ENCODE measurements around the gene GET4.

Gene GET4

DNA sequence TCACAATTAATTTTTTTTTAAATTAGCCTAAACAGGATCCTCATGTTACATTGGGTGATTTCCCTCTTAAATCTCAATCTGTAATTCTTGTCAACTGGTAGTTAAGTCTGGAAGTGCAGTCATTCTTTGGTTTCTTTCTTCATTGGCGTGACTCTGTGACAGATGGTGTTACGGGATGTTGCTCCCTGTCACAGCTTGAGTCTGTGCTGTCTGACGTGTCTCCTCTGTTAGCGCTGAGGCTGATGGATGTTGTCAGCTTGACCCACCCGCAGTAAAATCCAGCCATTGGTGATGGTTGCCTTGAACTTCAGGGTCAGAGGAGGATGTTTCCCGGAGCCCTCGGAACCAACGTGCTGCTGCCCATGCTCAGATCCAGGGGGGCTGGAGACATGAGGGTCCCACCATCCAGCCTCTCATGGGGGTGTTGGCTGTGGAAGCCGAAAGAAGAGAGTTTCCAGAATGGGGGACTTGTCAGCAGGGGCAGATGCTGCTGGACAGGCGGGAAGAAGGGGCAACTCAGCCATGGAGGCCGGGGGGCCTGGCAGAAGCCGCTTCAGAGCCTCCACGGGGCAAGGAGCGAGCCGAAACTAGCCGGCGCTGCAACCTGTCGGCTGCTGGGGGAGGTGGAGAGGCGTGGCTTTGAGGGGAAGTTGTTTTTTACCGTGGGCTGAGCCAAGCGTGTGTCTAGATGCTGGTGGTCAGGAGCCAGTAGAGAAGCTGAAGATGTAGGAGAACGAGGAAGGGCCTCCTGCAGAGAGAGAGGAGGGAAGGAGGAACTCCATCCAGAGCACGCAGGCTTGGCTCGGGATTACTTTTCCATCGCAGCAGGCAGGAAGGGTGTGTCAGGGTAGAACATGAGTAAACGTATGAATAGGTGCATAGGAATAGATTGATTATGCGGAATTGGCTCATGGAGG, 40.6 kb upstream of the GET4 start:
- H3F3A ChIP-seq (ENCODE audit: insufficient read depth, low read length), result no peaks in the 10 kb centered on the region
- TF ChIP-seq EZH2 (IDR thresholded peaks at IDR 0.05; ENCODE audit: borderline replicate concordance, low read length), result no peak
- TF ChIP-seq, protein P1, sequence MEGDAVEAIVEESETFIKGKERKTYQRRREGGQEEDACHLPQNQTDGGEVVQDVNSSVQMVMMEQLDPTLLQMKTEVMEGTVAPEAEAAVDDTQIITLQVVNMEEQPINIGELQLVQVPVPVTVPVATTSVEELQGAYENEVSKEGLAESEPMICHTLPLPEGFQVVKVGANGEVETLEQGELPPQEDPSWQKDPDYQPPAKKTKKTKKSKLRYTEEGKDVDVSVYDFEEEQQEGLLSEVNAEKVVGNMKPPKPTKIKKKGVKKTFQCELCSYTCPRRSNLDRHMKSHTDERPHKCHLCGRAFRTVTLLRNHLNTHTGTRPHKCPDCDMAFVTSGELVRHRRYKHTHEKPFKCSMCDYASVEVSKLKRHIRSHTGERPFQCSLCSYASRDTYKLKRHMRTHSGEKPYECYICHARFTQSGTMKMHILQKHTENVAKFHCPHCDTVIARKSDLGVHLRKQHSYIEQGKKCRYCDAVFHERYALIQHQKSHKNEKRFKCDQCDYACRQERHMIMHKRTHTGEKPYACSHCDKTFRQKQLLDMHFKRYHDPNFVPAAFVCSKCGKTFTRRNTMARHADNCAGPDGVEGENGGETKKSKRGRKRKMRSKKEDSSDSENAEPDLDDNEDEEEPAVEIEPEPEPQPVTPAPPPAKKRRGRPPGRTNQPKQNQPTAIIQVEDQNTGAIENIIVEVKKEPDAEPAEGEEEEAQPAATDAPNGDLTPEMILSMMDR (IDR thresholded peaks at IDR 0.05; ENCODE audit: low read length), result no peak
- H3K4me1 ChIP-seq (ENCODE audit: insufficient read depth, low read length, severe bottlenecking), result peaks cover 18% of the 10 kb centered on the region
- no peak overlapping the region for H3K27ac ChIP-seq (ENCODE audit: low read depth, low read length, poor library complexity, severe bottlenecking)
- no peaks in the 10 kb centered on the region for H4K20me1 ChIP-seq (ENCODE audit: insufficient read depth, low read length)
- H3K9ac ChIP-seq (ENCODE audit: low read length), result no peak overlapping the region
- no peaks in the 10 kb centered on the region for H3K9me3 ChIP-seq (ENCODE audit: low read length)
- no peak overlapping the region for H3K4me2 ChIP-seq (ENCODE audit: low read length)
- peaks cover 32% of the 10 kb centered on the region for H3K36me3 ChIP-seq (ENCODE audit: insufficient read depth, low read length)
- H2AFZ ChIP-seq (ENCODE audit: low read length), result no peak overlapping the region
- no peaks in the 10 kb centered on the region for H3K9me2 ChIP-seq (ENCODE audit: low read depth, low read length)
- H3K27me3 ChIP-seq (ENCODE audit: insufficient read depth, low read length), result no peaks in the 10 kb centered on the region
- H3K4me3 ChIP-seq (ENCODE audit: low read depth, low read length, poor library complexity, severe bottlenecking), result no peak overlapping the region
- peaks cover 15% of the 10 kb centered on the region for H3K79me2 ChIP-seq (ENCODE audit: insufficient read depth, low read length)

DNA sequence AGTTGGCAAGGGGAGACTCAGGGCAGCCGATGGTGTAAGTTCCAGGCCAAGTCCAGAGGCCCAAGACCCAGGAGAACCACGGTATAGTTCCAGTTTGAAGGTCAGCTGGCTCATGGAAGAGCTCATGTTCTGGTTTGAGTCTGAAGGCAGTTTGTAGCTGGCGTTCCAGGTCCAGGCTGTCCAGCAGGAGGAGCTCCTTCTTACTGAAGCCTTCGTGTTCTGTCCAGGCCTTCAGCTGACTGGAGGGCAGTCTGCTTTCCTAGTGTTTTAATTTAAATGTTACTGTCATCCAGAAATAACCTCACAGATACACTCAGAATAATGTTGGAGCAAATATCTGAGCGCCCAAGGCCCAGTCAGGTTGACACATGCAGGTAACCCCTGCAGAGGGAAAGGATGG, 39.9 kb upstream of the GET4 start:
- Histone ChIP-seq H3K27me3 (ENCODE audit: insufficient read depth, low read length) (no peaks in the 10 kb centered on the region), H3K9ac (ENCODE audit: low read length) (no peak overlapping the region), H3K4me2 (ENCODE audit: low read length) (no peak overlapping the region), H3F3A (ENCODE audit: insufficient read depth, low read length) (no peaks in the 10 kb centered on the region), H4K20me1 (ENCODE audit: insufficient read depth, low read length) (no peaks in the 10 kb centered on the region), H3K4me1 (ENCODE audit: insufficient read depth, low read length, severe bottlenecking) (peaks cover 11% of the 10 kb centered on the region), H2AFZ (ENCODE audit: low read length) (no peak overlapping the region), H3K36me3 (ENCODE audit: insufficient read depth, low read length) (peaks cover 32% of the 10 kb centered on the region), H3K9me2 (ENCODE audit: low read depth, low read length) (no peaks in the 10 kb centered on the region), H3K4me3 (ENCODE audit: low read depth, low read length, poor library complexity, severe bottlenecking) (no peak overlapping the region), H3K79me2 (ENCODE audit: insufficient read depth, low read length) (peaks cover 15% of the 10 kb centered on the region), H3K27ac (ENCODE audit: low read depth, low read length, poor library complexity, severe bottlenecking) (no peak overlapping the region), H3K9me3 (ENCODE audit: low read length) (no peaks in the 10 kb centered on the region)
- TF ChIP-seq EZH2 (IDR thresholded peaks at IDR 0.05; ENCODE audit: borderline replicate concordance, low read length), result no peak
- TF ChIP-seq, protein P1 (IDR thresholded peaks at IDR 0.05; ENCODE audit: low read length), result no peak

DNA sequence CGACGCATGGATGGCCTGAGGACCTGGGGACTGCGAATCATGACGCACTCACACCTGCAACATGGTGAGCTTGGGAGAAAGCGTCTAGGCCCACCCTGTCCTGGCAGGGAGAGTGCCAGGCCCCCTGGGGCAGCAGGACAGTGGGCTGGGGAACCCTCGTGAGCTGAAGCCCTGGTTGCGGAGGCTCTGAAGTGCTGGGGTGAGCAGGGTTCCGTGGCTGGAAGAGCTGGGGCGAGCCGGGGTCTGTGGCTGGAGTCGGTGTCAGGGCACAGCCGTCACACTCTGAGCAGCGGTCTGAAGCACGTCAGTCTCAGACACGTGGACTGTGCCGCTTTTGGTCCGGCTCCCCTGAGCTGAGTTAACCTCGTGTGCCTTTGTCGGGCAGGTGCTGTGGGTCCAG, 39.4 kb upstream of the GET4 start:
- H3K27ac ChIP-seq (ENCODE audit: low read depth, low read length, poor library complexity, severe bottlenecking), result no peak overlapping the region
- H3K36me3 ChIP-seq (ENCODE audit: insufficient read depth, low read length), result peaks cover 36% of the 10 kb centered on the region
- H3F3A ChIP-seq (ENCODE audit: insufficient read depth, low read length), result no peaks in the 10 kb centered on the region
- TF ChIP-seq, protein P1 (IDR thresholded peaks at IDR 0.05; ENCODE audit: low read length), result no peak
- TF ChIP-seq EZH2 (IDR thresholded peaks at IDR 0.05; ENCODE audit: borderline replicate concordance, low read length), result no peak
- no peak overlapping the region for H3K4me3 ChIP-seq (ENCODE audit: low read depth, low read length, poor library complexity, severe bottlenecking)
- no peaks in the 10 kb centered on the region for H4K20me1 ChIP-seq (ENCODE audit: insufficient read depth, low read length)
- no peak overlapping the region for H2AFZ ChIP-seq (ENCODE audit: low read length)
- H3K27me3 ChIP-seq (ENCODE audit: insufficient read depth, low read length), result no peaks in the 10 kb centered on the region
- H3K4me1 ChIP-seq (ENCODE audit: insufficient read depth, low read length, severe bottlenecking), result peaks cover 5% of the 10 kb centered on the region
- no peaks in the 10 kb centered on the region for H3K9me3 ChIP-seq (ENCODE audit: low read length)
- no peak overlapping the region for H3K4me2 ChIP-seq (ENCODE audit: low read length)
- H3K9me2 ChIP-seq (ENCODE audit: low read depth, low read length), result no peaks in the 10 kb centered on the region
- no peak overlapping the region for H3K9ac ChIP-seq (ENCODE audit: low read length)
- H3K79me2 ChIP-seq (ENCODE audit: insufficient read depth, low read length), result peaks cover 9% of the 10 kb centered on the region; the same call in 1 of the 2 replicates

Data from OCI-LY1 (cell line).